ENCODE data around the gene RPS19. TPM values are rescaled to one million over a fixed set of nuclear protein-coding genes. Genes with fewer than 3 reads are reported as not detected.

Gene RPS19
- total RNA-seq, 2 donors from 2014 or later = 2,321 to 2,418 TPM

- Mint-ChIP-seq H3K27me3 (ENCODE audit: insufficient read depth) (peaks cover 26% of the 10 kb centered on the region), H3K9me3 (peaks cover 6% of the 10 kb centered on the region), H3K4me3 (no peak within 1 kb of the TSS), H3K27ac (no peak within 1 kb of the TSS), H3K4me1 (no peaks in the 10 kb centered on the region), H3K36me3 (ENCODE audit: low read depth) (no peaks in the 10 kb centered on the region)
- WGBS, 2 experiments (ENCODE audit: insufficient coverage in 1 of 2, insufficient read length in 1 of 2) = 98 to 100% methylated on average over 3 of the region's 3 CpGs
- H3K9ac ChIP-seq (ENCODE audit: extremely low read depth, low read length, poor library complexity, severe bottlenecking) = no peak within 1 kb of the TSS
- no peak for TF ChIP-seq CTCF (conservative IDR thresholded peaks at IDR 0.05)
- H3K9me3 ChIP-seq (ENCODE audit: control insufficient read depth, low read length) = no peaks in the 10 kb centered on the region
- no peak for DNase-seq
- H3K27ac ChIP-seq (ENCODE audit: low read depth, low read length) = no peak within 1 kb of the TSS
- no peaks in the 10 kb centered on the region for H3K27me3 ChIP-seq (ENCODE audit: control insufficient read depth, insufficient read depth, low read length, poor library complexity, severe bottlenecking)
- H3K4me3 ChIP-seq (ENCODE audit: low read length) = no peak within 1 kb of the TSS
- H3K4me1 ChIP-seq (ENCODE audit: control insufficient read depth, insufficient read depth, low read length) = no peaks in the 10 kb centered on the region
- H3K36me3 ChIP-seq (ENCODE audit: control insufficient read depth, insufficient read depth, low read length) = no peaks in the 10 kb centered on the region
Observed at GRCh38 chr19:41845001-41845050, 15.2 kb upstream of the RPS19 start, which contains the start of gene DMRTC2. DMRTC2 (plus strand) TSS chr19:41845042; CDS start chr19:41847429, 2,387 bp downstream.

- Mint-ChIP-seq H3K9me3 (peaks cover 6% of the 10 kb centered on the region), H3K27ac (no peak overlapping the region), H3K27me3 (ENCODE audit: insufficient read depth) (peaks cover 26% of the 10 kb centered on the region), H3K4me1 (no peaks in the 10 kb centered on the region), H3K4me3 (no peak overlapping the region), H3K36me3 (ENCODE audit: low read depth) (no peaks in the 10 kb centered on the region)
- no peak overlapping the region for H3K27ac ChIP-seq (ENCODE audit: low read depth, low read length)
- H3K27me3 ChIP-seq (ENCODE audit: control insufficient read depth, insufficient read depth, low read length, poor library complexity, severe bottlenecking) = no peaks in the 10 kb centered on the region
- no peak for DNase-seq
- H3K9me3 ChIP-seq (ENCODE audit: control insufficient read depth, low read length) = no peaks in the 10 kb centered on the region
- no peak overlapping the region for H3K4me3 ChIP-seq (ENCODE audit: low read length)
- TF ChIP-seq CTCF (conservative IDR thresholded peaks at IDR 0.05) = no peak
- H3K9ac ChIP-seq (ENCODE audit: extremely low read depth, low read length, poor library complexity, severe bottlenecking) = no peak overlapping the region
- 88 to 92% methylated on average over 12 to 15 of the region's 23 CpGs for WGBS, 2 experiments (ENCODE audit: insufficient coverage in 1 of 2, insufficient read length in 1 of 2)
- no peaks in the 10 kb centered on the region for H3K36me3 ChIP-seq (ENCODE audit: control insufficient read depth, insufficient read depth, low read length)
- H3K4me1 ChIP-seq (ENCODE audit: control insufficient read depth, insufficient read depth, low read length) = no peaks in the 10 kb centered on the region
Observed at GRCh38 chr19:41845051-41845590, 14.9 kb upstream of the RPS19 start.

GRCh38 chr19:41847351-41848105, 12.5 kb upstream of the RPS19 start:
- Histone ChIP-seq H3K27me3 (ENCODE audit: control insufficient read depth, insufficient read depth, low read length, poor library complexity, severe bottlenecking) (peaks cover 2% of the 10 kb centered on the region), H3K9me3 (ENCODE audit: control insufficient read depth, low read length) (no peaks in the 10 kb centered on the region), H3K4me1 (ENCODE audit: control insufficient read depth, insufficient read depth, low read length) (peaks cover 2% of the 10 kb centered on the region), H3K27ac (ENCODE audit: low read depth, low read length) (no peak overlapping the region), H3K36me3 (ENCODE audit: control insufficient read depth, insufficient read depth, low read length) (no peaks in the 10 kb centered on the region), H3K9ac (ENCODE audit: extremely low read depth, low read length, poor library complexity, severe bottlenecking) (no peak overlapping the region), H3K4me3 (ENCODE audit: low read length) (no peak overlapping the region)
- no peak for TF ChIP-seq CTCF (conservative IDR thresholded peaks at IDR 0.05)
- Mint-ChIP-seq H3K9me3 (peaks cover 6% of the 10 kb centered on the region), H3K36me3 (ENCODE audit: low read depth) (no peaks in the 10 kb centered on the region), H3K4me3 (no peak overlapping the region), H3K4me1 (peaks cover 12% of the 10 kb centered on the region), H3K27ac (no peak overlapping the region), H3K27me3 (ENCODE audit: insufficient read depth) (peaks cover 31% of the 10 kb centered on the region)
- WGBS, 2 experiments (ENCODE audit: insufficient coverage in 1 of 2, insufficient read length in 1 of 2) = 89 to 92% methylated on average over 16 to 19 of the region's 19 CpGs
- DNase-seq = no peak

Measured in endodermal cell (in vitro differentiated cells).